HepG2 (cell line): ENCODE data around the gene PRDM7. TPM values are rescaled to one million over a fixed set of nuclear protein-coding genes. Genes with fewer than 3 reads are reported as not detected.
A peak's percentile ranks its signal among the peaks of the same experiment; 100 is the strongest.

Experiments
- ATAC-seq: fragments of 200-7000 bp; cut with Tn5 transposase; 3 replicates; pipeline ENCODE4 v1.9.1; 2020; ENCODE audit warnings: mild to moderate bottlenecking, moderate library complexity
- BruUV-seq: library from RNA; stranded (reverse); fragments of 400-500 nt; replicated peaks from 2 replicates; lab custom pipeline; 2021; lab: Mats Ljungman, UMichigan
- CTCF ChIA-PET: fragments of 300-600 bp; formaldehyde crosslinking; extraction: SDS; loops from one replicate; lab custom pipeline; 2021; ENCODE audit warnings: low total read pairs, inconsistent platforms, low intra/inter-chr PET ratio; lab: Yijun Ruan, JAX
- POLR2A ChIA-PET: fragments of 350-600 bp; sonication (Branson Sonifier 250); formaldehyde crosslinking; loops from one replicate; lab custom pipeline; 2020; ENCODE audit warnings: antibody characterized with exemption, inconsistent platforms; lab: Yijun Ruan, JAX
- DNase-seq: peaks from one replicate; pipeline ENCODE4 v3.0.0-alpha.2; 2015; ENCODE audit warnings: low spot score
- FAIRE-seq: peaks from 3 replicates; lab custom pipeline; 2011; peaks lifted over from hg19 to GRCh38; lab: Jason Lieb, UNC
- H2AFZ ChIP-seq: one replicate; pipeline ENCODE4 v1.6.1; 2011; ENCODE audit warnings: low read length, inconsistent platforms
- H3K27ac ChIP-seq: fragments of 300-600 bp; 3 replicates; pipeline ENCODE4 v1.8.0; 2011; ENCODE audit warnings: mixed run types, mild to moderate bottlenecking, mixed read lengths, low read length, inconsistent platforms; ENCODE audit not compliant: insufficient read depth; ENCODE audit errors: extremely low read length
- H3K27me3 ChIP-seq, 2 experiments: fragments of 200-600 bp in 1 of 2; 2 replicates in 1 of 2; 3 replicates in 1 of 2; pipeline versions ENCODE4 v1.6.0 to v1.8.0; 2011; ENCODE audit warnings: low read length in 2 of 2, mild to moderate bottlenecking in 2 of 2, moderate library complexity in 2 of 2, inconsistent platforms in 1 of 2; ENCODE audit not compliant: insufficient read depth in 2 of 2, control insufficient read depth in 1 of 2
- H3K36me3 ChIP-seq, 2 experiments: fragments of 200-600 bp in 1 of 2; replicated peaks in 1 of 2; 2 replicates in 1 of 2; 3 replicates in 1 of 2; pipeline versions ENCODE4 v1.5.1 to v1.8.0; 2011; ENCODE audit warnings: low read length in 2 of 2, inconsistent platforms in 1 of 2; ENCODE audit not compliant: insufficient read depth in 2 of 2, control insufficient read depth in 1 of 2
- H3K4me1 ChIP-seq: 2 replicates; pipeline ENCODE4 v1.5.1; 2012; ENCODE audit warnings: low read length, inconsistent platforms; ENCODE audit not compliant: insufficient read depth
- H3K4me2 ChIP-seq: 2 replicates; pipeline ENCODE4 v1.6.0; 2011; ENCODE audit warnings: low read depth, low read length, inconsistent platforms
- H3K4me3 ChIP-seq, 3 experiments: fragments of 200-600 bp in 1 of 3; sonication (generic), shearing (Covaris generic) in 1 of 3; replicated peaks in 1 of 3; 2 replicates each; pipeline ENCODE4 v1.5.1; 2011 to 2016; ENCODE audit warnings: low read length in 3 of 3, inconsistent platforms in 2 of 3, low read depth in 2 of 3, mild to moderate bottlenecking in 2 of 3, control low read depth in 1 of 3, mixed read lengths in 1 of 3; ENCODE audit not compliant: insufficient read depth in 1 of 3
- H3K79me2 ChIP-seq: one replicate; pipeline ENCODE4 v1.6.1; 2011; ENCODE audit warnings: low read length, inconsistent platforms; ENCODE audit not compliant: insufficient read depth
- H3K9ac ChIP-seq: 2 replicates; pipeline ENCODE4 v1.6.0; 2011; ENCODE audit warnings: mild to moderate bottlenecking, low read depth, low read length, inconsistent platforms; ENCODE audit not compliant: insufficient read depth
- H3K9me3 ChIP-seq: 2 replicates; pipeline ENCODE4 v1.5.1; 2012; ENCODE audit warnings: mild to moderate bottlenecking, low read length
- H4K20me1 ChIP-seq: 2 replicates; pipeline ENCODE4 v1.6.0; 2011; ENCODE audit warnings: inconsistent platforms, mild to moderate bottlenecking, low read length, moderate library complexity; ENCODE audit not compliant: insufficient read depth
- CHD2 ChIP-seq: IDR thresholded peaks from 2 replicates; pipeline ENCODE4 v1.6.1; 2011; ENCODE audit warnings: low read depth, low read length, improper control_type of control experiment
- FLYWCH1 ChIP-seq: sonication (generic); formaldehyde crosslinking; IDR thresholded peaks from 2 replicates; pipeline ENCODE4 v1.8.1; 2023; ENCODE audit warnings: mild to moderate bottlenecking, missing genetic modification reagents
- JUNB ChIP-seq: sonication (generic); formaldehyde crosslinking; IDR thresholded peaks from 2 replicates; pipeline ENCODE4 v1.8.0; 2022; ENCODE audit warnings: missing genetic modification reagents, mild to moderate bottlenecking, borderline replicate concordance
- LCORL ChIP-seq, 2 experiments: fragments of 450-650 bp in 1 of 2; sonication (generic) in 1 of 2; formaldehyde crosslinking in 1 of 2; IDR thresholded peaks; 2 replicates each; pipeline versions ENCODE4 v1.5.0 to v1.6.1; 2017 to 2020; ENCODE audit warnings: antibody characterized with exemption in 1 of 2, missing genetic modification reagents in 1 of 2
- NFYC ChIP-seq: IDR thresholded peaks from 2 replicates; pipeline ENCODE4 v1.6.1; 2016; ENCODE audit warnings: missing genetic modification reagents, missing compliant biosample characterization
- RCOR2 ChIP-seq: IDR thresholded peaks from 2 replicates; pipeline ENCODE4 v1.6.1; 2016; ENCODE audit warnings: missing biosample characterization, missing genetic modification reagents
- REPIN1 ChIP-seq: sonication (generic); formaldehyde crosslinking; IDR thresholded peaks from 2 replicates; pipeline ENCODE4 v1.8.0; 2022; ENCODE audit warnings: missing genetic modification reagents, low read depth, mild to moderate bottlenecking, borderline replicate concordance
- ZKSCAN1 ChIP-seq: fragments of 150-350 bp; IDR thresholded peaks from 2 replicates; pipeline ENCODE4 v1.6.1; 2014; ENCODE audit warnings: low read length
- ZNF256 ChIP-seq: sonication (generic); formaldehyde crosslinking; conservative IDR thresholded peaks from 2 replicates; pipeline ENCODE4 v1.4.0; 2020; ENCODE audit warnings: missing genetic modification reagents
- ZNF382 ChIP-seq: sonication (generic); formaldehyde crosslinking; IDR thresholded peaks from 2 replicates; pipeline ENCODE4 v1.5.0; 2020; ENCODE audit warnings: missing genetic modification reagents, mild to moderate bottlenecking, borderline replicate concordance
- ZNF441 ChIP-seq: sonication (generic); formaldehyde crosslinking; IDR thresholded peaks from 2 replicates; pipeline ENCODE4 v1.7.0; 2021; ENCODE audit warnings: missing genetic modification reagents, borderline replicate concordance
- ZNF550 ChIP-seq: sonication (generic); formaldehyde crosslinking; IDR thresholded peaks from 2 replicates; pipeline ENCODE4 v1.4.0; 2020; ENCODE audit warnings: mild to moderate bottlenecking, missing genetic modification reagents, borderline replicate concordance
- ZNF678 ChIP-seq: sonication (generic); formaldehyde crosslinking; IDR thresholded peaks from 2 replicates; pipeline ENCODE4 v1.4.0; 2020; ENCODE audit warnings: mild to moderate bottlenecking, missing genetic modification reagents
- WGBS: methylation state at CpG from one replicate; pipeline ENCODE4 v1.1.6; 2017; ENCODE audit warnings: low lambda C conversion rate; 5-methylcytosine and 5-hydroxymethylcytosine counted together
- in situ Hi-C: cut with HindIII; loops from 2 replicates; pipeline ENCODE4 v1.10.0; 2017; ENCODE audit warnings: low pct_unique_long_range_greater_than_20kb; ENCODE audit not compliant: extremely low pct_ligation_motif_present
- intact Hi-C: fragments of 100-400 bp; cut with micrococcal nuclease; formaldehyde crosslinking; loops from one replicate; pipeline ENCODE4 v1.10.0; 2022; ENCODE audit not compliant: unreplicated experiment
- polyA plus RNA-seq, 8 experiments: library from polyadenylated mRNA; depleted of rRNA in 3 of 8; stranded (reverse) in 7 of 8; unstranded in 1 of 8; fragments of >200 nt; fragmentation: Illumina TruSeq in 4 of 8; extraction: Trizol in 4 of 8; gene quantifications; 2 replicates each; pipeline versions ENCODE4 v1.2.1 to v1.2.3, GENCODE V29; 2011 to 2016; ENCODE audit warnings: low read depth in 4 of 8, missing spikeins in 1 of 8, mixed read lengths in 1 of 8; ENCODE audit not compliant: insufficient read depth in 1 of 8
- total RNA-seq, 5 experiments: library from RNA; depleted of rRNA; stranded (reverse); fragments of >200 nt; fragmentation: Illumina TruSeq; extraction: Trizol; gene quantifications; 2 replicates each; pipeline ENCODE4 v1.2.3, GENCODE V29; 2016; ENCODE audit warnings: low read depth in 1 of 5
- TF ChIP-seq, protein P1 (sequence below): sonication (generic); formaldehyde crosslinking; IDR thresholded peaks from 2 replicates; pipeline ENCODE4 v1.4.0; 2020; ENCODE audit warnings: missing genetic modification reagents

The PRDM7 gene
- total and polyA plus RNA-seq, 2 of the 13 experiments (the other 11 are each of a cell fraction or from before 2014, with no cell fraction given): not detected

DNA sequence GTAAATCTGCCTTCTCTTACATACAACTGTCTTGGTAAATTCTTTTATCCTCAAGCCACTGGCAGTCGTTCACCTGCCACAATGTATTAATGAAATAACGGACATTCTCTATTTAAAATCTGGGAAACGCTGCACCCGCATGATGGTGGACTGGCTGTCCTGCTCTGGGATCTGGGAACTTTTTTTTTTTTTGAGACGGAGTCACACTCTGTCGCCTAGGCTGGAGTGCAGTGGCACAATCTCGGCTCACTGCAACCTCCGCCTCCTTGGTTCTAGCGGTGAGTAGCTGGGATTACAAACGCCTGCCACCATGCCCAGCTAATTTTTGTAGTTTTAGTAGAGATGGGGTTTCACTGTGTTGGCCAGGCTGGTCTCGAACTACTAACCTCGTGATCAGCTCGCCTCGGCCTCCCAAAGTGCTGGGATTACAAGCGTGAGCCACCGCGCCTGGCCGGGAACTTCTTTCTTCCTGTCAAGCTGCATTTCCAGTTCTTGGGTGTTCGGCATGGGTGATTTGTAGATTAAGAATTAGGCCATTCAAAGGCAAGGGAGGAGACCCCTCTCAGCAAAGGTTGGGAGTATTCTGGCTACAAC, 28.3 kb downstream of the PRDM7 start:
- peaks cover 0 to 2% of the 10 kb centered on the region in 2 experiments; a peak in 2 of 5 replicates for H3K36me3 ChIP-seq
- H4K20me1 ChIP-seq: no peaks in the 10 kb centered on the region
- CTCF ChIA-PET: no interaction called here
- H3K4me2 ChIP-seq: no peak overlapping the region
- no peak for DNase-seq
- no peaks in the 10 kb centered on the region for H3K79me2 ChIP-seq
- H3K27ac ChIP-seq: no peak overlapping the region
- no peak overlapping the region for H2AFZ ChIP-seq
- H3K4me3 ChIP-seq: no peak overlapping the region
- H3K9me3 ChIP-seq: peaks cover 8% of the 10 kb centered on the region
- in situ Hi-C loops (no loop called here), intact Hi-C loops (no loop called here)
- no peak for FAIRE-seq
- H3K27me3 ChIP-seq: no peaks in the 10 kb centered on the region
- POLR2A ChIA-PET: interaction anchor here (0.7 kb wide), 1 partner anchor 15 kb away, joined by 3 read pairs; no protein-coding TSS in a partner anchor
- 66% methylated on average over 19 of the region's 19 CpGs for WGBS
- BruUV-seq: no TSS peak
- TF ChIP-seq ZNF678 (CRISPR knock-in tag) (no peak), ZNF441 (CRISPR knock-in tag) (peak; percentile 95)
- TF ChIP-seq, all 625 proteins: peak for 1
- ATAC-seq: no peak
- H3K4me1 ChIP-seq: peaks cover 39% of the 10 kb centered on the region
- H3K9ac ChIP-seq: no peak overlapping the region

DNA sequence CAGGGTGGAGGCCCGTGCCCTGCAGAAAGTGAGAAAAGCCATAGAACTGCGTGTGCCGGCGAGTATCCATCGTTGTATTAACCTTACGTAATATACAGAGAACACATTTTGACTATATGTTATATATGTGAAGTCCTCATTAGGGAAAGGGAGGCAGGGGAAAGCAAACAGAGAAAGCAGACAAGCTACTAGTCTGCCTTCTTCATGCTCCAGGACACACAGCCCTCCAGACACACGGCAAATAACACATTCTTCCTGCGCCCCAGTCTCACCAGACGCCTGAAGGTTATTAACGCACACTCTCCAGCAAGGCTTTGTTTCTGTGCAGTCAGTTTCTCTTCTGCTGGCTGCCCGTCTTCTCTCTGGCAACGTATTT, 28.8 kb downstream of the PRDM7 start:
- no peaks in the 10 kb centered on the region for H3K79me2 ChIP-seq
- in situ Hi-C loops: no loop called here
- no peaks in the 10 kb centered on the region for H3K27me3 ChIP-seq
- BruUV-seq: no TSS peak
- CTCF ChIA-PET: no interaction called here
- TF ChIP-seq NFYC (CRISPR knock-in tag) (no peak), ZNF550 (CRISPR knock-in tag) (no peak), ZNF256 (CRISPR knock-in tag) (no peak), LCORL (IDR thresholded peaks at IDR 0.05) (no peak), LCORL (CRISPR knock-in tag; IDR thresholded peaks at IDR 0.05) (no peak), CHD2 (no peak), RCOR2 (CRISPR knock-in tag) (no peak), ZNF382 (no peak), REPIN1 (CRISPR knock-in tag) (no peak), JUNB (no peak), ZKSCAN1 (no peak), FLYWCH1 (no peak)
- TF ChIP-seq, protein P1, sequence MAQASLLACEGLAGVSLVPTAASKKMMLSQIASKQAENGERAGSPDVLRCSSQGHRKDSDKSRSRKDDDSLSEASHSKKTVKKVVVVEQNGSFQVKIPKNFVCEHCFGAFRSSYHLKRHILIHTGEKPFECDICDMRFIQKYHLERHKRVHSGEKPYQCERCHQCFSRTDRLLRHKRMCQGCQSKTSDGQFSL (CRISPR knock-in tag): no peak
- TF ChIP-seq, all 625 proteins: peak for 0
- H2AFZ ChIP-seq: no peak overlapping the region
- FAIRE-seq (no peak), ATAC-seq (no peak), DNase-seq (no peak)
- H3K4me1 ChIP-seq: peaks cover 41% of the 10 kb centered on the region
- H3K9ac ChIP-seq: no peak overlapping the region
- H3K27ac ChIP-seq: no peak overlapping the region
- H3K4me3 ChIP-seq: no peak overlapping the region
- H3K36me3 ChIP-seq: peaks cover 2 to 5% of the 10 kb centered on the region in 2 experiments; a peak in 3 of 5 replicates
- intact Hi-C loops: no loop called here
- 49% methylated on average over 12 of the region's 12 CpGs for WGBS
- H3K4me2 ChIP-seq: peak overlapping the region; percentile 34; the same call in 1 of the 2 replicates
- 0 out of 2 replicates have a peak, but pooled peaks cover 3% of the 10 kb centered on the region for H3K9me3 ChIP-seq
- H4K20me1 ChIP-seq: no peaks in the 10 kb centered on the region
- POLR2A ChIA-PET: interaction anchor here (0.7 kb wide), 1 partner anchor 16 kb away, joined by 3 read pairs; no protein-coding TSS in a partner anchor
